IMR-90 (cell line): ENCODE results near the gene CEP290. TPM values are rescaled to one million over a fixed set of nuclear protein-coding genes. Genes with fewer than 3 reads are reported as not detected.

Source experiments
- ATAC-seq: fragments of 200-7000 bp; cut with Tn5 transposase; 2 replicates; pipeline ENCODE4 v1.9.1; 2020; ENCODE audit warnings: low read depth, mild to moderate bottlenecking, moderate library complexity
- BruUV-seq: library from RNA; stranded (reverse); fragments of 400-500 nt; replicated peaks from 2 replicates; lab custom pipeline; 2021; lab: Mats Ljungman, UMichigan
- CTCF ChIA-PET: fragments of 300-600 bp; formaldehyde crosslinking; extraction: SDS; loops from one replicate; lab custom pipeline; 2021; ENCODE audit warnings: antibody characterized with exemption; lab: Yijun Ruan, JAX
- POLR2A ChIA-PET: fragments of 300-600 bp; sonication (Branson Sonifier 250); formaldehyde crosslinking; loops from one replicate; lab custom pipeline; 2022; ENCODE audit warnings: antibody characterized with exemption; ENCODE audit not compliant: unreplicated experiment; lab: Charles Lee
- DNase-seq: peaks from one replicate; pipeline ENCODE4 v3.0.0; 2013
- H2AFZ ChIP-seq: replicated peaks from 2 replicates; pipeline ENCODE3; 2013; ENCODE audit warnings: low read length, mild to moderate bottlenecking; ENCODE audit not compliant: poor library complexity
- H2AK5ac ChIP-seq: 2 replicates; pipeline ENCODE4 v1.6.1; 2013; ENCODE audit warnings: low read depth, low read length, inconsistent platforms
- H2AK9ac ChIP-seq: replicated peaks from 2 replicates; pipeline ENCODE3; 2013; ENCODE audit warnings: mild to moderate bottlenecking, low read depth, low read length, moderate library complexity; ENCODE audit not compliant: poor library complexity
- H2BK120ac ChIP-seq: 2 replicates; pipeline ENCODE4 v1.6.1; 2013; ENCODE audit warnings: low read depth, low read length, inconsistent platforms
- H2BK15ac ChIP-seq: 3 replicates; pipeline ENCODE4 v1.6.1; 2013; ENCODE audit warnings: low read depth, low read length, inconsistent platforms
- H2BK20ac ChIP-seq: 2 replicates; pipeline ENCODE4 v1.6.1; 2013; ENCODE audit warnings: low read depth, mild to moderate bottlenecking, inconsistent platforms, low read length, moderate library complexity
- H2BK5ac ChIP-seq: 2 replicates; pipeline ENCODE4 v1.6.1; 2013; ENCODE audit warnings: mild to moderate bottlenecking, low read depth, low read length, inconsistent platforms; ENCODE audit not compliant: poor library complexity, severe bottlenecking
- H3K14ac ChIP-seq: replicated peaks from 2 replicates; pipeline ENCODE4 v1.6.1; 2013; ENCODE audit warnings: low read depth, low read length, inconsistent platforms
- H3K18ac ChIP-seq: 2 replicates; pipeline ENCODE4 v1.6.1; 2013; ENCODE audit warnings: low read depth, low read length, control low read depth
- H3K23ac ChIP-seq: 2 replicates; pipeline ENCODE4 v1.6.1; 2013; ENCODE audit warnings: low read depth, low read length, inconsistent platforms
- H3K27ac ChIP-seq: 2 replicates; pipeline ENCODE4 v1.5.1; 2013; ENCODE audit warnings: mild to moderate bottlenecking, control low read depth, low read length; ENCODE audit not compliant: insufficient read depth
- H3K27me3 ChIP-seq: 2 replicates; pipeline ENCODE4 v1.6.1; 2013; ENCODE audit warnings: low read length; ENCODE audit not compliant: control insufficient read depth, insufficient read depth
- H3K36me3 ChIP-seq: 2 replicates; pipeline ENCODE4 v1.6.1; 2013; ENCODE audit warnings: low read length, mixed read lengths; ENCODE audit not compliant: control insufficient read depth, insufficient read depth
- H3K4ac ChIP-seq: 2 replicates; pipeline ENCODE4 v1.6.1; 2013; ENCODE audit warnings: low read depth, low read length, inconsistent platforms
- H3K4me1 ChIP-seq: 2 replicates; pipeline ENCODE4 v1.6.1; 2013; ENCODE audit warnings: low read length, mixed read lengths; ENCODE audit not compliant: control insufficient read depth, insufficient read depth
- H3K4me2 ChIP-seq: 2 replicates; pipeline ENCODE4 v1.6.1; 2013; ENCODE audit warnings: low read depth, mild to moderate bottlenecking, control low read depth, low read length, moderate library complexity
- H3K4me3 ChIP-seq: 2 replicates; pipeline ENCODE4 v1.5.1; 2013; ENCODE audit warnings: low read depth, mild to moderate bottlenecking, control low read depth, low read length, moderate library complexity; ENCODE audit not compliant: insufficient read depth
- H3K56ac ChIP-seq: 2 replicates; pipeline ENCODE4 v1.6.1; 2013; ENCODE audit warnings: low read length, inconsistent platforms; ENCODE audit not compliant: insufficient read depth; ENCODE audit errors: extremely low read depth
- H3K79me1 ChIP-seq, 2 experiments: 2 replicates each; pipeline ENCODE4 v1.6.1; 2013; ENCODE audit warnings: low read length in 2 of 2, inconsistent platforms in 1 of 2, low read depth in 1 of 2
- H3K9ac ChIP-seq: 2 replicates; pipeline ENCODE4 v1.6.1; 2013; ENCODE audit warnings: low read depth, low read length, control low read depth
- H3K9me1 ChIP-seq: 2 replicates; pipeline ENCODE4 v1.6.1; 2013; ENCODE audit warnings: low read length, inconsistent platforms; ENCODE audit not compliant: insufficient read depth
- H3K9me3 ChIP-seq: 2 replicates; pipeline ENCODE4 v1.6.1; 2013; ENCODE audit warnings: low read length; ENCODE audit not compliant: control insufficient read depth, insufficient read depth
- H4K20me1 ChIP-seq: 2 replicates; pipeline ENCODE4 v1.6.1; 2013; ENCODE audit warnings: low read length, inconsistent platforms; ENCODE audit not compliant: insufficient read depth
- H4K5ac ChIP-seq: 2 replicates; pipeline ENCODE4 v1.6.1; 2013; ENCODE audit warnings: mild to moderate bottlenecking, low read depth, low read length, control low read depth
- H4K8ac ChIP-seq, 2 experiments: 2 replicates each; pipeline ENCODE4 v1.6.1; 2013; ENCODE audit warnings: low read depth in 2 of 2, low read length in 2 of 2, control low read depth in 1 of 2, inconsistent platforms in 1 of 2
- H4K91ac ChIP-seq: 2 replicates; pipeline ENCODE4 v1.6.1; 2013; ENCODE audit warnings: low read depth, low read length, inconsistent platforms; ENCODE audit not compliant: insufficient read depth
- BHLHE40 ChIP-seq: fragments of 150-350 bp; IDR thresholded peaks from 2 replicates; pipeline ENCODE4 v1.6.1; 2016; ENCODE audit warnings: mild to moderate bottlenecking, low read depth, low read length
- CEBPB ChIP-seq: IDR thresholded peaks from 2 replicates; pipeline ENCODE4 v1.6.1; 2012; ENCODE audit warnings: low read depth, low read length, improper control_type of control experiment
- CHD1 ChIP-seq: IDR thresholded peaks from 2 replicates; pipeline ENCODE4 v1.6.1; 2012; ENCODE audit warnings: low read depth, low read length, improper control_type of control experiment
- CTCF ChIP-seq: conservative IDR thresholded peaks from 2 replicates; pipeline ENCODE4 v1.5.1; 2012; ENCODE audit warnings: mild to moderate bottlenecking, low read depth, low read length, improper control_type of control experiment
- ELK1 ChIP-seq: fragments of 150-350 bp; IDR thresholded peaks from 2 replicates; pipeline ENCODE4 v1.6.1; 2016; ENCODE audit warnings: low read depth, mild to moderate bottlenecking, low read length, moderate library complexity, borderline replicate concordance
- FOS ChIP-seq: fragments of 150-350 bp; IDR thresholded peaks from 2 replicates; pipeline ENCODE4 v1.6.1; 2016; ENCODE audit warnings: low read depth, low read length
- MAFK ChIP-seq: IDR thresholded peaks from 2 replicates; pipeline ENCODE4 v1.6.1; 2012; ENCODE audit warnings: low read depth, low read length, improper control_type of control experiment
- MAZ ChIP-seq: IDR thresholded peaks from 2 replicates; pipeline ENCODE4 v1.6.1; 2012; ENCODE audit warnings: low read depth, mild to moderate bottlenecking, low read length, improper control_type of control experiment, moderate library complexity, borderline replicate concordance
- MXI1 ChIP-seq: IDR thresholded peaks from 2 replicates; pipeline ENCODE4 v1.6.1; 2012; ENCODE audit warnings: low read depth, mild to moderate bottlenecking, low read length, moderate library complexity, borderline replicate concordance
- NFE2L2 ChIP-seq: fragments of 150-350 bp; IDR thresholded peaks from 2 replicates; pipeline ENCODE4 v1.6.1; 2016; ENCODE audit warnings: low read depth, mild to moderate bottlenecking, low read length
- POLR2A ChIP-seq: IDR thresholded peaks from 2 replicates; pipeline ENCODE4 v1.6.1; 2012; ENCODE audit warnings: mild to moderate bottlenecking, low read depth, low read length
- RAD21 ChIP-seq: IDR thresholded peaks from 2 replicates; pipeline ENCODE4 v1.6.1; 2012; ENCODE audit warnings: low read length, improper control_type of control experiment
- RCOR1 ChIP-seq: IDR thresholded peaks from 2 replicates; pipeline ENCODE4 v1.6.1; 2012; ENCODE audit warnings: mild to moderate bottlenecking, low read length, improper control_type of control experiment; ENCODE audit not compliant: insufficient replicate concordance
- RFX5 ChIP-seq: IDR thresholded peaks from 2 replicates; pipeline ENCODE4 v1.8.0; 2012; ENCODE audit warnings: low read depth, mild to moderate bottlenecking, low read length, moderate library complexity
- SMC3 ChIP-seq: fragments of 150-350 bp; IDR thresholded peaks from 2 replicates; pipeline ENCODE4 v1.6.1; 2016; ENCODE audit warnings: low read depth, mild to moderate bottlenecking, antibody characterized with exemption, low read length, moderate library complexity
- USF2 ChIP-seq: fragments of 150-350 bp; IDR thresholded peaks from 2 replicates; pipeline ENCODE4 v1.6.1; 2017; ENCODE audit warnings: mild to moderate bottlenecking, antibody characterized with exemption, low read length, low read depth
- WGBS, 2 experiments: methylation state at CpG; one replicate each; pipeline versions ENCODE4 v1.1.5 to v1.1.7; 2013; ENCODE audit warnings: missing lambda C conversion rate in 2 of 2; ENCODE audit not compliant: insufficient read length in 1 of 2; ENCODE audit errors: extremely low coverage in 2 of 2; 5-methylcytosine and 5-hydroxymethylcytosine counted together
- dilution Hi-C: fragments of 300-500 bp; cut with HindIII; formaldehyde crosslinking; loops from one replicate; pipeline ENCODE4 v1.14.3; 2018; ENCODE audit warnings: low sequenced_read_pairs; ENCODE audit not compliant: unreplicated experiment
- in situ Hi-C: fragments of 300-500 bp; cut with MboI; formaldehyde crosslinking; loops from 3 replicates; pipeline ENCODE4 v1.14.3; 2019; ENCODE audit warnings: low sequenced_read_pairs, inconsistent platforms, mixed read lengths
- intact Hi-C: fragments of 100-400 bp; cut with micrococcal nuclease; formaldehyde crosslinking; loops from 2 replicates; pipeline ENCODE4 v1.10.0; 2022
- polyA plus RNA-seq, 3 experiments: library from polyadenylated mRNA; depleted of rRNA; stranded (reverse); fragments of >200 nt; gene quantifications; 2 replicates each; pipeline ENCODE4 v1.2.3, GENCODE V29; 2012; ENCODE audit warnings: low replicate concordance in 1 of 3
- total RNA-seq: library from RNA; depleted of rRNA; stranded (reverse); fragments of >200 nt; gene quantifications from 2 replicates; pipeline ENCODE4 v1.2.3, GENCODE V29; 2012

The CEP290 gene
- total and polyA plus RNA-seq, 2 of the 4 experiments (the other 2 are of a cell fraction), result 4.3 to 7.9 TPM

- DNase-seq, result peak; percentile 70
- peaks cover 2% of the 10 kb centered on the region; the same call in 1 of the 2 replicates for H3K36me3 ChIP-seq
- no peak for TF ChIP-seq ELK1
- TF ChIP-seq MAFK, result no peak
- TF ChIP-seq MAZ, result no peak
- peak; percentile 67 for TF ChIP-seq RAD21
- TF ChIP-seq POLR2A, result no peak
- TF ChIP-seq MXI1, result no peak
- peak; percentile 59 for TF ChIP-seq CTCF
- no peak for TF ChIP-seq FOS
- no peak for TF ChIP-seq RFX5
- TF ChIP-seq NFE2L2, result no peak
- no peak for TF ChIP-seq RCOR1
- TF ChIP-seq USF2, result no peak
- TF ChIP-seq CEBPB, result no peak
- no peak for TF ChIP-seq CHD1
- TF ChIP-seq BHLHE40, result no peak
- TF ChIP-seq SMC3, result peak; percentile 69
- no peak overlapping the region for H2AFZ ChIP-seq
- no peak overlapping the region for H3K4me2 ChIP-seq
- no peak overlapping the region for H4K5ac ChIP-seq
- no peak overlapping the region for H3K4me3 ChIP-seq
- intact Hi-C loops (loop anchor here (1.0 to 5.0 kb wide), 3 partner anchors 424 to 839 kb away; no protein-coding TSS in a partner anchor), dilution Hi-C loops (no loop called here), in situ Hi-C loops (loop anchor here (5.0 kb wide), 1 partner anchor 838 kb away; no protein-coding TSS in a partner anchor)
- H4K91ac ChIP-seq, result no peak overlapping the region
- H4K20me1 ChIP-seq, result no peaks in the 10 kb centered on the region
- no peak overlapping the region for H3K56ac ChIP-seq
- POLR2A ChIA-PET, result no interaction called here
- no CpG with 5 or more reads among the region's 3 CpGs for WGBS, 2 experiments
- no peak overlapping the region for H3K27ac ChIP-seq
- H3K4ac ChIP-seq, result no peak overlapping the region
- no peak overlapping the region for H2BK120ac ChIP-seq
- no peak overlapping the region for H4K8ac ChIP-seq
- no peak overlapping the region for H2AK9ac ChIP-seq
- H2AK5ac ChIP-seq, result no peak overlapping the region
- CTCF ChIA-PET, result interaction anchor here (0.6 to 1.4 kb wide), 3 partner anchors 420 to 836 kb away, joined by 3 to 4 read pairs (median 3); no protein-coding TSS in a partner anchor
- no peak overlapping the region for H2BK5ac ChIP-seq
- no peak overlapping the region for H3K23ac ChIP-seq
- H2BK15ac ChIP-seq, result no peak overlapping the region
- peaks cover 15 to 16% of the 10 kb centered on the region in 2 experiments for H3K79me1 ChIP-seq
- no peak overlapping the region for H3K9ac ChIP-seq
- BruUV-seq, result no TSS peak
- no peak overlapping the region for H2BK20ac ChIP-seq
- H3K14ac ChIP-seq, result no peak overlapping the region
- no peaks in the 10 kb centered on the region for H3K4me1 ChIP-seq
- ATAC-seq, result no peak
- H3K9me1 ChIP-seq, result no peaks in the 10 kb centered on the region; the same call in 1 of the 2 replicates
- no peaks in the 10 kb centered on the region for H3K9me3 ChIP-seq
- H3K27me3 ChIP-seq, result no peaks in the 10 kb centered on the region
- no peak overlapping the region for H3K18ac ChIP-seq
Measured at GRCh38 chr12:88153959-88154358, 12.1 kb upstream of the CEP290 start.
